HCT116 (cell line): Measurements from ENCODE around the gene MARCHF6.

Source experiments
- CBX3 ChIP-seq: IDR thresholded peaks from 2 replicates; pipeline ENCODE4 v1.6.1; 2012; ENCODE audit warnings: low read depth
- CEBPB ChIP-seq: IDR thresholded peaks from 2 replicates; pipeline ENCODE4 v1.6.1; 2012; ENCODE audit warnings: low read depth
- CTCF ChIP-seq, 3 experiments: fragments of 200-600 bp in 1 of 3; sonication (generic) in 1 of 3; IDR thresholded peaks in 2 of 3; conservative IDR thresholded peaks in 1 of 3; 2 replicates each; pipeline ENCODE4 v1.5.1; 2012 to 2017; ENCODE audit warnings: low read depth in 2 of 3, low read length in 2 of 3, antibody characterized with exemption in 1 of 3, borderline replicate concordance in 1 of 3, control low read depth in 1 of 3, mild to moderate bottlenecking in 1 of 3, mixed read lengths in 1 of 3, mixed run types in 1 of 3, moderate library complexity in 1 of 3; ENCODE audit not compliant: insufficient read depth in 1 of 3
- EZH2 ChIP-seq: fragments of 200-600 bp; sonication (generic); IDR thresholded peaks from 2 replicates; pipeline ENCODE4 v1.6.1; 2017; ENCODE audit warnings: antibody characterized with exemption, mixed run types
- EZH2phosphoT487 ChIP-seq: fragments of 200-600 bp; IDR thresholded peaks from 2 replicates; pipeline ENCODE4 v1.6.1; 2018; ENCODE audit warnings: antibody characterized with exemption, borderline replicate concordance
- JUND ChIP-seq: IDR thresholded peaks from 2 replicates; pipeline ENCODE4 v1.6.1; 2012
- POLR2A ChIP-seq: IDR thresholded peaks from 2 replicates; pipeline ENCODE4 v1.7.0; 2011; ENCODE audit warnings: borderline replicate concordance; ENCODE audit not compliant: insufficient read depth, insufficient read length; ENCODE audit errors: extremely low read depth
- POLR2AphosphoS5 ChIP-seq: IDR thresholded peaks from 2 replicates; pipeline ENCODE4 v1.6.1; 2011; ENCODE audit warnings: mild to moderate bottlenecking, low read depth, low read length, moderate library complexity
- TCF7L2 ChIP-seq: IDR thresholded peaks from 2 replicates; pipeline ENCODE4 v1.7.0; 2011; ENCODE audit warnings: borderline replicate concordance, inconsistent platforms; ENCODE audit not compliant: insufficient read depth, insufficient read length; ENCODE audit errors: extremely low read depth
- YY1 ChIP-seq: IDR thresholded peaks from 2 replicates; pipeline ENCODE4 v1.6.1; 2011; ENCODE audit warnings: low read length, low read depth, moderate library complexity, mild to moderate bottlenecking; ENCODE audit not compliant: insufficient replicate concordance; ENCODE audit errors: extremely low read depth
- ZNF274 ChIP-seq: fragments of 200-500 bp; sonication (Bioruptor generic); IDR thresholded peaks from 2 replicates; pipeline ENCODE4 v1.6.1; 2014; ENCODE audit warnings: mild to moderate bottlenecking, low read depth, low read length, inconsistent platforms
- TF ChIP-seq, protein P1 (sequence below): IDR thresholded peaks from 2 replicates; pipeline ENCODE4 v1.6.1; 2012; ENCODE audit warnings: low read depth

GRCh38 chr5:10332301-10332700 is 21.2 kb upstream of the MARCHF6 start:
- TF ChIP-seq CTCF (IDR thresholded peaks at IDR 0.05 in 2 of 3, conservative IDR thresholded peaks at IDR 0.05 in 1 of 3; ENCODE audit: borderline replicate concordance in 1 of 3, insufficient read depth in 1 of 3, low read depth in 2 of 3, low read length in 2 of 3), result no peak
- TF ChIP-seq CBX3, result no peak
- no peak for TF ChIP-seq EZH2phosphoT487
- no peak for TF ChIP-seq POLR2A
- TF ChIP-seq JUND, result no peak
- no peak for TF ChIP-seq YY1
- no peak for TF ChIP-seq TCF7L2
- TF ChIP-seq POLR2AphosphoS5, result no peak
- TF ChIP-seq CEBPB, result no peak
- no peak for TF ChIP-seq EZH2
- TF ChIP-seq, protein P1, sequence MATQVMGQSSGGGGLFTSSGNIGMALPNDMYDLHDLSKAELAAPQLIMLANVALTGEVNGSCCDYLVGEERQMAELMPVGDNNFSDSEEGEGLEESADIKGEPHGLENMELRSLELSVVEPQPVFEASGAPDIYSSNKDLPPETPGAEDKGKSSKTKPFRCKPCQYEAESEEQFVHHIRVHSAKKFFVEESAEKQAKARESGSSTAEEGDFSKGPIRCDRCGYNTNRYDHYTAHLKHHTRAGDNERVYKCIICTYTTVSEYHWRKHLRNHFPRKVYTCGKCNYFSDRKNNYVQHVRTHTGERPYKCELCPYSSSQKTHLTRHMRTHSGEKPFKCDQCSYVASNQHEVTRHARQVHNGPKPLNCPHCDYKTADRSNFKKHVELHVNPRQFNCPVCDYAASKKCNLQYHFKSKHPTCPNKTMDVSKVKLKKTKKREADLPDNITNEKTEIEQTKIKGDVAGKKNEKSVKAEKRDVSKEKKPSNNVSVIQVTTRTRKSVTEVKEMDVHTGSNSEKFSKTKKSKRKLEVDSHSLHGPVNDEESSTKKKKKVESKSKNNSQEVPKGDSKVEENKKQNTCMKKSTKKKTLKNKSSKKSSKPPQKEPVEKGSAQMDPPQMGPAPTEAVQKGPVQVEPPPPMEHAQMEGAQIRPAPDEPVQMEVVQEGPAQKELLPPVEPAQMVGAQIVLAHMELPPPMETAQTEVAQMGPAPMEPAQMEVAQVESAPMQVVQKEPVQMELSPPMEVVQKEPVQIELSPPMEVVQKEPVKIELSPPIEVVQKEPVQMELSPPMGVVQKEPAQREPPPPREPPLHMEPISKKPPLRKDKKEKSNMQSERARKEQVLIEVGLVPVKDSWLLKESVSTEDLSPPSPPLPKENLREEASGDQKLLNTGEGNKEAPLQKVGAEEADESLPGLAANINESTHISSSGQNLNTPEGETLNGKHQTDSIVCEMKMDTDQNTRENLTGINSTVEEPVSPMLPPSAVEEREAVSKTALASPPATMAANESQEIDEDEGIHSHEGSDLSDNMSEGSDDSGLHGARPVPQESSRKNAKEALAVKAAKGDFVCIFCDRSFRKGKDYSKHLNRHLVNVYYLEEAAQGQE, result no peak
- no peak for TF ChIP-seq ZNF274
